Common myeloid progenitor, CD34-positive (primary cell): ENCODE measurements around the gene TIMM17B.

ENCODE experiments used
- CTCF ChIA-PET: fragments of 350-600 bp; sonication (Branson Sonifier 250); formaldehyde crosslinking; loops from one replicate; lab custom pipeline; 2021; ENCODE audit warnings: antibody characterized with exemption; lab: Charles Lee
- POLR2A ChIA-PET: fragments of 350-600 bp; sonication (Branson Sonifier 250); formaldehyde crosslinking; loops from one replicate; lab custom pipeline; 2021; ENCODE audit warnings: antibody characterized with exemption; lab: Charles Lee
- DNase-seq, 3 donors: peaks; one replicate each; pipeline versions ENCODE4 v3.0.0 to v3.0.0-alpha.2; 2013
- H3K27ac ChIP-seq, 2 experiments: 1 replicate in 1 of 2; 2 replicates in 1 of 2; pipeline ENCODE4 v1.7.0; 2013; ENCODE audit warnings: inconsistent platforms in 2 of 2, low read length in 2 of 2, mild to moderate bottlenecking in 2 of 2, low read depth in 1 of 2, moderate library complexity in 1 of 2; ENCODE audit not compliant: severe bottlenecking in 2 of 2, insufficient read depth in 1 of 2, poor library complexity in 1 of 2
- H3K27me3 ChIP-seq, 5 experiments: replicated peaks in 2 of 5; 1 replicate in 3 of 5; 2 replicates in 2 of 5; pipeline versions ENCODE4 v1.6.1 to v1.7.0; 2013; ENCODE audit warnings: low read length in 4 of 5, mild to moderate bottlenecking in 2 of 5, moderate library complexity in 2 of 5, inconsistent platforms in 1 of 5; ENCODE audit not compliant: insufficient read depth in 5 of 5, control insufficient read depth in 4 of 5
- H3K36me3 ChIP-seq, 4 experiments: 1 replicate in 2 of 4; 2 replicates in 2 of 4; pipeline versions ENCODE4 v1.6.1 to v1.7.0; 2013; ENCODE audit warnings: low read length in 3 of 4, control low read depth in 1 of 4, mild to moderate bottlenecking in 1 of 4; ENCODE audit not compliant: control insufficient read depth in 4 of 4, insufficient read depth in 4 of 4
- H3K4me1 ChIP-seq, 4 experiments: 1 replicate in 3 of 4; 2 replicates in 1 of 4; pipeline versions ENCODE4 v1.6.1 to v1.7.1; 2013; ENCODE audit warnings: low read length in 3 of 4, mild to moderate bottlenecking in 3 of 4, control low read depth in 1 of 4, inconsistent platforms in 1 of 4, moderate library complexity in 1 of 4; ENCODE audit not compliant: control insufficient read depth in 4 of 4, insufficient read depth in 4 of 4; ENCODE audit errors: control extremely low read depth in 1 of 4
- H3K4me3 ChIP-seq, 7 experiments: 1 replicate in 4 of 7; 2 replicates in 3 of 7; pipeline versions ENCODE4 v1.5.1 to v1.7.0; 2013; ENCODE audit warnings: mild to moderate bottlenecking in 7 of 7, low read length in 6 of 7, moderate library complexity in 6 of 7, inconsistent platforms in 2 of 7, low read depth in 2 of 7, control low read depth in 1 of 7; ENCODE audit not compliant: insufficient read depth in 4 of 7, control insufficient read depth in 1 of 7; ENCODE audit errors: extremely low read depth in 1 of 7
- H3K9me3 ChIP-seq, 5 experiments: 1 replicate in 4 of 5; 2 replicates in 1 of 5; pipeline versions ENCODE4 v1.6.1 to v1.7.1; 2013; ENCODE audit warnings: low read length in 4 of 5, mild to moderate bottlenecking in 2 of 5, inconsistent platforms in 1 of 5, low read depth in 1 of 5, moderate library complexity in 1 of 5; ENCODE audit not compliant: control insufficient read depth in 4 of 5, insufficient read depth in 2 of 5; ENCODE audit errors: control extremely low read depth in 1 of 5
- WGBS: methylation state at CpG from one replicate; pipeline ENCODE4 v1.1.5; 2013; ENCODE audit not compliant: insufficient coverage; 5-methylcytosine and 5-hydroxymethylcytosine counted together

The TIMM17B gene

DNA sequence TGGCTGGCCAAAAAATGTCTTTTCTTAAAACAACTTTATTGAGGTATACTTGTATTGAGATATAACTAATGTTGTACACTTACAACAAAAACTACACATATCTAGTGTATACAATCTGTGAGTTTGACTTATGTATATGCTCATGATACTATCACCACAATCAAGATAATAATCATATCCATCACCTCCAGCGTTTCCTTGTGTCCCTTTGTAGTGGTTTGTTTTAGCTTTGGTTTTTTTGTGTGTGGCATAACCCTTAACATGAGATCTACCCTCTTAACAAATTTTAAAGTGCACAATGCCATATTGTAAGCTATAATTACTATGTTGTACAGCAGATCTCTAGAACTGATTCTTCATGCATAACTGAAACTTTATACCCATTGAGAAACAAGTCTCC, 48.7 kb downstream of the TIMM17B start:
- no peaks in the 10 kb centered on the region for H3K36me3 ChIP-seq
- H3K27ac ChIP-seq, result no peak overlapping the region
- no peak for DNase-seq
- no peak overlapping the region for H3K4me3 ChIP-seq
- CTCF ChIA-PET, result interaction anchor here (1.0 kb wide), 1 partner anchor 14 kb away, joined by 3 read pairs; no protein-coding TSS in a partner anchor
- H3K4me1 ChIP-seq, result no peaks in the 10 kb centered on the region
- peaks cover 0 to 2% (median 0%) of the 10 kb centered on the region in 5 experiments for H3K9me3 ChIP-seq
- H3K27me3 ChIP-seq, result peaks cover 0 to 2% (median 0%) of the 10 kb centered on the region in 5 experiments
- WGBS, result no CpG with 5 or more reads among the region's 1 CpG
- POLR2A ChIA-PET, result no interaction called here
